ENCODE measurements around the gene GJA9.

DNA sequence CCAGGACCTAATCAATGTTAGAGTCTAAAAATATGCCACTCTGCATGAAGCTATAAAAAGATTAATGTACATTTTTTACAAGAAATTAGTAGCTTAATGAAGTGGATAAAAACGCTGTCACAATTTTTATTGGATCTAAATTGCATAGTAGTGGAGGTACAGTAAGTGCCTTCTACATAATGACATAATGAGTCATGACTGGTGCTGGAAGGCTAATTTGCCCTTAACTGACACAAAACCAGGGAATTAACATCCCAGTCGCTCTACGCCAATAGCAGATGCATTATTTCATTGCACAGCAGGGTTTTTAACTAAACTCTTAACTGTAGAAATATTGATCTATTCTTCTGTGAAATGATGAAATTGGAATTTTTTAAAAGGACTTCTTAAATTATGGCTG lies 55.1 kb downstream of the GJA9 start:
- no peak for TF ChIP-seq POLR2AphosphoS5 (IDR thresholded peaks at IDR 0.05; ENCODE audit: low read depth)
- TF ChIP-seq, protein P1, sequence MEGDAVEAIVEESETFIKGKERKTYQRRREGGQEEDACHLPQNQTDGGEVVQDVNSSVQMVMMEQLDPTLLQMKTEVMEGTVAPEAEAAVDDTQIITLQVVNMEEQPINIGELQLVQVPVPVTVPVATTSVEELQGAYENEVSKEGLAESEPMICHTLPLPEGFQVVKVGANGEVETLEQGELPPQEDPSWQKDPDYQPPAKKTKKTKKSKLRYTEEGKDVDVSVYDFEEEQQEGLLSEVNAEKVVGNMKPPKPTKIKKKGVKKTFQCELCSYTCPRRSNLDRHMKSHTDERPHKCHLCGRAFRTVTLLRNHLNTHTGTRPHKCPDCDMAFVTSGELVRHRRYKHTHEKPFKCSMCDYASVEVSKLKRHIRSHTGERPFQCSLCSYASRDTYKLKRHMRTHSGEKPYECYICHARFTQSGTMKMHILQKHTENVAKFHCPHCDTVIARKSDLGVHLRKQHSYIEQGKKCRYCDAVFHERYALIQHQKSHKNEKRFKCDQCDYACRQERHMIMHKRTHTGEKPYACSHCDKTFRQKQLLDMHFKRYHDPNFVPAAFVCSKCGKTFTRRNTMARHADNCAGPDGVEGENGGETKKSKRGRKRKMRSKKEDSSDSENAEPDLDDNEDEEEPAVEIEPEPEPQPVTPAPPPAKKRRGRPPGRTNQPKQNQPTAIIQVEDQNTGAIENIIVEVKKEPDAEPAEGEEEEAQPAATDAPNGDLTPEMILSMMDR (IDR thresholded peaks at IDR 0.05; ENCODE audit: insufficient read depth, low read length): no peak

Data from HL-60 (cell line).